ENCODE measurements around the gene DAPK1. TPM values are rescaled to one million over a fixed set of nuclear protein-coding genes. Genes with fewer than 3 reads are reported as not detected.

DAPK1 gene
- total RNA-seq, 2 donors from 2014 or later = 39.1 to 40.6 TPM

GRCh38 chr9:87528969-87529368 lies 31.3 kb downstream of the DAPK1 start:
- TF ChIP-seq CTCF (IDR thresholded peaks at IDR 0.05) = no peak
- Histone ChIP-seq H3K4me1 (ENCODE audit: control insufficient read depth in 1 of 2, low read depth in 2 of 2) (no peaks in the 10 kb centered on the region), H3K27me3 (replicated peaks; ENCODE audit: insufficient read depth) (no peaks in the 10 kb centered on the region), H3K4me3 (no peak overlapping the region), H3K27ac (no peak overlapping the region), H3K9me3 (no peaks in the 10 kb centered on the region), H3K36me3 (no peaks in the 10 kb centered on the region)
- DNase-seq (ENCODE audit: low spot score) (no peak), ATAC-seq (ENCODE audit: insufficient number of reproducible peaks, low FRiP score, low read depth) (no peak)

DNA sequence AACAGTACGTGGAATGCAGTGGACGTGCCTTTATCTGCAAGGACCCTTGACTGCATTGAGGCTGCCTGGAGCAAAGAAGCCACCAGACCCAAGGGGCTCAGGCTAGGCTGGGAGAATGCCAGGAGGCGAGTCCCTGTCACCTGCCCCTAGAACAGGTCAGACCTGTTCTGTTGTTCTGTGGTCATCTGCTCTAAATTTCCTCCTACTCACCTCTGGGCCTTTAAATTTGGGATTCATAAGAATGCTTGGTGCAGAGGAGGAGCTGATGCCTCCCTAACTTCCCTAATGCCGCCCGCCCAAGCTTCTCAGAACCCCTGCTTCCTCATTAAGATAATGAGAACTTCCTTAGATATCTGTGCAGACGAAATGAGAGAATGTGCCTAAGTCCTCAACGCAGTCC lies 32.0 kb downstream of the DAPK1 start:
- Histone ChIP-seq H3K27me3 (replicated peaks; ENCODE audit: insufficient read depth) (no peaks in the 10 kb centered on the region), H3K9me3 (no peaks in the 10 kb centered on the region), H3K36me3 (no peaks in the 10 kb centered on the region), H3K27ac (no peak overlapping the region), H3K4me3 (no peak overlapping the region), H3K4me1 (ENCODE audit: control insufficient read depth in 1 of 2, low read depth in 2 of 2) (no peaks in the 10 kb centered on the region)
- TF ChIP-seq CTCF (IDR thresholded peaks at IDR 0.05) = no peak
- ATAC-seq (ENCODE audit: insufficient number of reproducible peaks, low FRiP score, low read depth) = no peak
- no peak for DNase-seq (ENCODE audit: low spot score)

GRCh38 chr9:87530716-87531115 lies 33.0 kb downstream of the DAPK1 start:
- DNase-seq (ENCODE audit: low spot score) (no peak), ATAC-seq (ENCODE audit: insufficient number of reproducible peaks, low FRiP score, low read depth) (no peak)
- no peaks in the 10 kb centered on the region for H3K4me1 ChIP-seq (ENCODE audit: control insufficient read depth in 1 of 2, low read depth in 2 of 2)
- no peaks in the 10 kb centered on the region for H3K36me3 ChIP-seq
- no peak overlapping the region for H3K4me3 ChIP-seq
- no peaks in the 10 kb centered on the region for H3K27me3 ChIP-seq (replicated peaks; ENCODE audit: insufficient read depth)
- no peak for TF ChIP-seq CTCF (IDR thresholded peaks at IDR 0.05)
- H3K9me3 ChIP-seq = no peaks in the 10 kb centered on the region
- no peak overlapping the region for H3K27ac ChIP-seq

DNA sequence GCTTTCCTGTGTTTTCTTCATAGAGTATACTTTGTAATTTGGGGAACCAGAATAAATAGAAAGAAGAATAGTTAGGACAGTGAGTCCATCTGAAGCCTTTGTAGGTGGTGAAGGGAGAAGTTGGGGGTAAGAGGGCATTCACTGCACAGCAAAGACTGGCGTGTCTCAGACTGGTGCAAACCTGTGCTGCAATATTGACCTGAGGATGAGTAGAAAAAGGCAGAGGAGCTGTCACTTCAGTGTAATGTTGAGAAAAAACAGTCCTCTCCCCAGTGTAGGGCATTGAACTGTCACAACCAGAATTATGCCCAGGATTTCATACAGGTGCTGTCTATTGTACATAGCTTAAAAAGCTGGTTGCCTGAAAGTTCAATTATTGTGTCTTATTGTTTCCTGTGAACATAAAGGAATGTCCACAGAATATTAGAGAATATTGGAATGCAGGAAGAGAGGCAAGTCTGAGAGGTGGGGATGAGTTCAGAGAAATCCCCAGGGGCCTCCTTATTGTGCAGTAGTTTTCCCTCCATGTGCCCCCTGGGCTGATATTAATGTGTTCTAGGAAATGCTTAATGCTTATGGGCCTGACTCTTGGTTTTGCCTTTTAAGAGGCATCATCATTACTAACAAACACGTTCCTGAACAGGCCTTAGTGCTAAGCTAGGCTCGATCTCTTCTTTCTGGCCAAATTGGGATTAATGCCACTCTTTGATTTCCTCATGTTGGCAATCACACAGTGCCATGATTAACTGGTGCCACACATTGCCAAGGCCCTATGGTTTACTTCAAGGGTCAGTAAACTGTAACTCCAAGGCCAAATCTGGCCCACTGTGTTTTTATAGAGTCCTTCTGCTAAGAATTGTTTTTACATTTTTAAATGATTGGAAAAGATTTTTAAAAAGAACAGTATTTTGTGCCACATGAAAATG lies 34.0 kb downstream of the DAPK1 start:
- no peak for DNase-seq (ENCODE audit: low spot score)
- Histone ChIP-seq H3K9me3 (no peaks in the 10 kb centered on the region), H3K27me3 (replicated peaks; ENCODE audit: insufficient read depth) (no peaks in the 10 kb centered on the region), H3K4me1 (ENCODE audit: control insufficient read depth in 1 of 2, low read depth in 2 of 2) (no peaks in the 10 kb centered on the region), H3K36me3 (no peaks in the 10 kb centered on the region), H3K4me3 (no peak overlapping the region), H3K27ac (no peak overlapping the region)
- ATAC-seq (ENCODE audit: insufficient number of reproducible peaks, low FRiP score, low read depth) = no peak
- no peak for TF ChIP-seq CTCF (IDR thresholded peaks at IDR 0.05)

GRCh38 chr9:87533271-87533670 lies 35.6 kb downstream of the DAPK1 start:
- no peaks in the 10 kb centered on the region for H3K27me3 ChIP-seq (replicated peaks; ENCODE audit: insufficient read depth)
- H3K9me3 ChIP-seq = no peaks in the 10 kb centered on the region
- H3K4me1 ChIP-seq (ENCODE audit: control insufficient read depth in 1 of 2, low read depth in 2 of 2) = no peaks in the 10 kb centered on the region
- TF ChIP-seq CTCF (IDR thresholded peaks at IDR 0.05) = no peak
- H3K36me3 ChIP-seq = no peaks in the 10 kb centered on the region
- DNase-seq (ENCODE audit: low spot score) (no peak), ATAC-seq (ENCODE audit: insufficient number of reproducible peaks, low FRiP score, low read depth) (no peak)
- no peak overlapping the region for H3K27ac ChIP-seq
- no peak overlapping the region for H3K4me3 ChIP-seq
